HCT116 (cell line): ENCODE results near the gene P2RX7. TPM values are rescaled to one million over a fixed set of nuclear protein-coding genes. Genes with fewer than 3 reads are reported as not detected.

Source experiments
- ATAC-seq: fragments of 200-7000 bp; cut with Tn5 transposase; 2 replicates; pipeline ENCODE4 v1.9.1; 2020; ENCODE audit warnings: mild to moderate bottlenecking, moderate library complexity
- BruUV-seq: library from RNA; stranded (reverse); fragments of 400-500 nt; replicated peaks from 2 replicates; lab custom pipeline; 2021; lab: Mats Ljungman, UMichigan
- CTCF ChIA-PET: fragments of 300-600 bp; sonication (Branson Sonifier 250); formaldehyde crosslinking; loops from one replicate; lab custom pipeline; 2021; ENCODE audit warnings: antibody characterized with exemption; lab: Charles Lee
- POLR2A ChIA-PET: fragments of 300-600, 350-600 bp; sonication (Branson Sonifier 250); formaldehyde crosslinking; loops from one replicate; lab custom pipeline; 2021; ENCODE audit warnings: antibody characterized with exemption; lab: Charles Lee
- RAD21 ChIA-PET, 2 experiments: fragments of 300-600 bp; sonication (Branson Sonifier 250); formaldehyde crosslinking; loops; one replicate each; lab custom pipeline; 2023; ENCODE audit warnings: low total read pairs in 2 of 2; ENCODE audit not compliant: uncharacterized antibody in 2 of 2, unreplicated experiment in 2 of 2, low non-redundant PET in 1 of 2; lab: Charles Lee
- DNase-seq: peaks from one replicate; pipeline ENCODE4 v3.0.0-alpha.2; 2010; ENCODE audit warnings: low read depth, low spot score
- H2AFZ ChIP-seq: fragments of 200-600 bp; shearing (Covaris generic), sonication (generic); 2 replicates; pipeline ENCODE4 v1.6.1; 2017; ENCODE audit warnings: low read depth, mixed run types, mixed read lengths, antibody characterized with exemption, low read length; ENCODE audit not compliant: poor library complexity, severe bottlenecking
- H3K27ac ChIP-seq: 2 replicates; pipeline ENCODE4 v1.5.1; 2012; ENCODE audit warnings: low read depth, low read length
- H3K27me3 ChIP-seq: fragments of 200-600 bp; sonication (generic); 2 replicates; pipeline ENCODE4 v1.6.1; 2016; ENCODE audit warnings: mixed run types, low read length, mixed read lengths; ENCODE audit not compliant: insufficient read depth
- H3K36me3 ChIP-seq, 2 experiments: fragments of 200-500 bp in 1 of 2; fragments of 200-600 bp in 1 of 2; sonication (Bioruptor generic) in 1 of 2; sonication (generic) in 1 of 2; 2 replicates each; pipeline versions ENCODE4 v1.5.1 to v1.6.1; 2014 to 2016; ENCODE audit warnings: low read length in 2 of 2, inconsistent platforms in 1 of 2, mixed read lengths in 1 of 2, mixed run types in 1 of 2; ENCODE audit not compliant: insufficient read depth in 2 of 2, control insufficient read depth in 1 of 2
- H3K4me1 ChIP-seq, 2 experiments: fragments of 200-600 bp in 1 of 2; sonication (generic) in 1 of 2; 2 replicates each; pipeline versions ENCODE4 v1.5.1 to v1.6.1; 2012 to 2017; ENCODE audit warnings: low read length in 2 of 2, inconsistent platforms in 1 of 2, mild to moderate bottlenecking in 1 of 2, mixed read lengths in 1 of 2, mixed run types in 1 of 2, moderate library complexity in 1 of 2; ENCODE audit not compliant: insufficient read depth in 2 of 2, control insufficient read depth in 1 of 2
- H3K4me2 ChIP-seq: fragments of 200-600 bp; sonication (generic); 2 replicates; pipeline ENCODE4 v1.6.1; 2017; ENCODE audit warnings: mixed run types, low read length, mixed read lengths
- H3K4me3 ChIP-seq, 2 experiments: fragments of 200-600 bp in 1 of 2; sonication (generic) in 1 of 2; replicated peaks in 1 of 2; 2 replicates each; pipeline ENCODE4 v1.5.1; 2011 to 2016; ENCODE audit warnings: low read length in 2 of 2, control low read depth in 1 of 2, low read depth in 1 of 2, mild to moderate bottlenecking in 1 of 2, mixed read lengths in 1 of 2, mixed run types in 1 of 2
- H3K79me2 ChIP-seq: fragments of 200-600 bp; sonication (generic); 2 replicates; pipeline ENCODE4 v1.6.1; 2017; ENCODE audit warnings: mild to moderate bottlenecking, mixed run types, low read length, moderate library complexity, mixed read lengths; ENCODE audit not compliant: insufficient read depth
- H3K9ac ChIP-seq: fragments of 200-600 bp; sonication (generic); 2 replicates; pipeline ENCODE4 v1.6.1; 2016; ENCODE audit warnings: low read length, mixed read lengths
- H3K9me2 ChIP-seq: fragments of 200-600 bp; sonication (generic), shearing (Covaris generic); 2 replicates; pipeline ENCODE4 v1.6.1; 2017; ENCODE audit warnings: mixed run types, mild to moderate bottlenecking, moderate library complexity; ENCODE audit not compliant: insufficient read depth
- H3K9me3 ChIP-seq, 2 experiments: fragments of 200-500 bp in 1 of 2; fragments of 200-600 bp in 1 of 2; sonication (Bioruptor generic) in 1 of 2; sonication (generic) in 1 of 2; 2 replicates each; pipeline ENCODE4 v1.6.1; 2014 to 2017; ENCODE audit warnings: low read length in 2 of 2, mixed read lengths in 2 of 2, inconsistent platforms in 1 of 2, low read depth in 1 of 2, mild to moderate bottlenecking in 1 of 2, mixed run types in 1 of 2, moderate library complexity in 1 of 2; ENCODE audit not compliant: control insufficient read depth in 1 of 2, insufficient read depth in 1 of 2
- H4K20me1 ChIP-seq: fragments of 200-600 bp; sonication (generic), shearing (Covaris generic); 2 replicates; pipeline ENCODE4 v1.6.1; 2017; ENCODE audit warnings: mixed run types, mild to moderate bottlenecking, moderate library complexity; ENCODE audit not compliant: insufficient read depth
- CBX3 ChIP-seq: IDR thresholded peaks from 2 replicates; pipeline ENCODE4 v1.6.1; 2012; ENCODE audit warnings: low read depth
- ELF1 ChIP-seq: IDR thresholded peaks from 2 replicates; pipeline ENCODE4 v1.6.1; 2012; ENCODE audit warnings: low read depth, borderline replicate concordance
- EZH2 ChIP-seq: fragments of 200-600 bp; sonication (generic); IDR thresholded peaks from 2 replicates; pipeline ENCODE4 v1.6.1; 2017; ENCODE audit warnings: antibody characterized with exemption, mixed run types
- EZH2phosphoT487 ChIP-seq: fragments of 200-600 bp; IDR thresholded peaks from 2 replicates; pipeline ENCODE4 v1.6.1; 2018; ENCODE audit warnings: antibody characterized with exemption, borderline replicate concordance
- FOSL1 ChIP-seq: IDR thresholded peaks from 2 replicates; pipeline ENCODE4 v1.6.1; 2012; ENCODE audit warnings: low read depth
- MAX ChIP-seq: IDR thresholded peaks from 2 replicates; pipeline ENCODE4 v1.6.1; 2012
- POLR2AphosphoS5 ChIP-seq: IDR thresholded peaks from 2 replicates; pipeline ENCODE4 v1.6.1; 2011; ENCODE audit warnings: mild to moderate bottlenecking, low read depth, low read length, moderate library complexity
- RAD21 ChIP-seq: IDR thresholded peaks from 2 replicates; pipeline ENCODE4 v1.6.1; 2012; ENCODE audit warnings: low read depth, mild to moderate bottlenecking
- REST ChIP-seq: IDR thresholded peaks from 2 replicates; pipeline ENCODE4 v1.6.1; 2012; ENCODE audit warnings: low read depth
- SIN3A ChIP-seq: IDR thresholded peaks from 2 replicates; pipeline ENCODE4 v1.6.1; 2012; ENCODE audit warnings: low read depth
- ZBTB33 ChIP-seq: IDR thresholded peaks from 2 replicates; pipeline ENCODE4 v1.6.1; 2011; ENCODE audit warnings: mild to moderate bottlenecking, low read length, moderate library complexity; ENCODE audit not compliant: insufficient replicate concordance; ENCODE audit errors: extremely low read depth
- ZFX ChIP-seq: fragments of 450-650 bp; IDR thresholded peaks from 2 replicates; pipeline ENCODE4 v1.6.1; 2017
- ZNF274 ChIP-seq: fragments of 200-500 bp; sonication (Bioruptor generic); IDR thresholded peaks from 2 replicates; pipeline ENCODE4 v1.6.1; 2014; ENCODE audit warnings: mild to moderate bottlenecking, low read depth, low read length, inconsistent platforms
- intact Hi-C: fragments of 100-400 bp; cut with micrococcal nuclease; formaldehyde crosslinking; loops from 2 replicates; pipeline ENCODE4 v1.10.0; 2022
- total RNA-seq: library from RNA; stranded (reverse); gene quantifications from one replicate; pipeline ENCODE4 v1.2.1, GENCODE V29; 2021; ENCODE audit not compliant: unreplicated experiment

P2RX7 gene
- total RNA-seq, 1 experiment from 2014 or later = 1.5 TPM

GRCh38 chr12:121233628-121234020 lies 100.9 kb downstream of the P2RX7 start:
- ChIA-PET CTCF (no interaction called here), POLR2A (no interaction called here), RAD21 (no interaction called here)
- TF ChIP-seq ELF1 (no peak), ZNF274 (no peak), REST (no peak), CBX3 (no peak), MAX (no peak), ZBTB33 (no peak), EZH2 (no peak), POLR2AphosphoS5 (no peak), SIN3A (no peak), ZFX (no peak), RAD21 (no peak), EZH2phosphoT487 (no peak), FOSL1 (no peak)
- no peak overlapping the region for H3K4me3 ChIP-seq
- H3K27me3 ChIP-seq = no peaks in the 10 kb centered on the region
- DNase-seq (no peak), ATAC-seq (no peak)
- no peak overlapping the region for H3K9ac ChIP-seq
- H3K4me1 ChIP-seq = peaks cover 13 to 20% of the 10 kb centered on the region in 2 experiments
- peaks cover 0 to 5% of the 10 kb centered on the region in 2 experiments; a peak in 1 of 4 replicates for H3K36me3 ChIP-seq
- no peaks in the 10 kb centered on the region for H3K9me3 ChIP-seq
- intact Hi-C loops = loop anchor here (5.0 kb wide), 2 partner anchors 121 to 226 kb away; no protein-coding TSS in a partner anchor
- no peaks in the 10 kb centered on the region for H4K20me1 ChIP-seq
- BruUV-seq = no TSS peak
- no peaks in the 10 kb centered on the region for H3K9me2 ChIP-seq
- no peak overlapping the region for H3K27ac ChIP-seq
- H2AFZ ChIP-seq = no peak overlapping the region
- H3K4me2 ChIP-seq = no peak overlapping the region
- H3K79me2 ChIP-seq = no peaks in the 10 kb centered on the region
